HAP-1 (cell line): Measurements from ENCODE around the gene BBS12.

Experiments used
- DNase-seq, 2 experiments: peaks; one replicate each; pipeline ENCODE4 v3.0.0-alpha.2; 2016 to 2020; ENCODE audit warnings: low spot score in 2 of 2
- H3K27me3 ChIP-seq: fragments of 250-450 bp; sonication (Bioruptor Pico); 2 replicates; pipeline ENCODE4 v1.5.1; 2020; ENCODE audit warnings: low read depth, mild to moderate bottlenecking, moderate library complexity
- H3K36me3 ChIP-seq: fragments of 250-450 bp; sonication (Bioruptor Pico); replicated peaks from 2 replicates; pipeline ENCODE4 v1.5.1; 2020; ENCODE audit warnings: mild to moderate bottlenecking
- H3K4me1 ChIP-seq: fragments of 250-450 bp; sonication (Bioruptor Pico); 2 replicates; pipeline ENCODE4 v1.5.1; 2020; ENCODE audit warnings: mild to moderate bottlenecking
- H3K4me3 ChIP-seq: fragments of 250-450 bp; sonication (Bioruptor Pico); 2 replicates; pipeline ENCODE4 v1.5.1; 2020; ENCODE audit warnings: mild to moderate bottlenecking, moderate library complexity
- H3K9me3 ChIP-seq: fragments of 250-450 bp; sonication (Bioruptor Pico); 2 replicates; pipeline ENCODE4 v1.5.1; 2020; ENCODE audit warnings: mild to moderate bottlenecking, moderate library complexity
- in situ Hi-C: fragments of 300-500 bp; cut with MboI; formaldehyde crosslinking; loops from 3 replicates; pipeline ENCODE4 v1.14.3; 2020; ENCODE audit warnings: low sequenced_read_pairs, inconsistent platforms, mixed read lengths

BBS12 gene

DNA sequence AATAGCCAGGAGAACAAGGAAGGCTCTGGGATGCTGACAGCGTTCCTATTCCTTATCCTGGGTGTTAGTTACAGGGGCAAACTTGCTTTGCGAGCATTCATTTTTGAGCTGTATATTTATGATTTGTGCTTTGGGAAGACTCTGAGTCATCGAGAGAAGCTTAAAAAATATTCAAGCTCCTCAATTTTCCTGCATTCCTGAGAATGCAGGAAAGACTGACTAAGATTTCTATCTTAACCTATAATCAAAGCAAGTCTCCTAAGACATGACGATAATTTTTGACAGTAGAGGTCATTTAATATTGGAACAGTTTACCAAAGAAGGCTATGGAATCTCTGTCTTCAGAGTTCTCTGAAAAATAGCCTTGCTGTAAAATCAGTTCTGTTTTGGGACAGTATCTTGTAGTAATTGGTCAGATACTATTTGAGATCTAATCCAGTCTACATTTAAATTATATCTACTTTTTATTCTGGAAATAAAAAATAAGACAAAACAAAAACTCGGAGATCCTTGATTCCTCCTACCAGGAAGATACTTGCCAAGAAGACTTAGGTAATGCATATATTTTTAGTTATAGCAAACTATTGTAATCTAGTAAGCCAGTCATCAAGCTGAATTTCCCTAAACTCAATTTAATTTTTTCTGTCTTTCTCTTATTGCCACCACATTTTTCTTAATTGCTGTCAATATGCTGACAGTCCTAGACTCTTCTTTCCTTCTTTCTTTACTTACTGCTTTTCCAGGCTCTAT, 31.7 kb downstream of the BBS12 start:
- DNase-seq = no peak
- Histone ChIP-seq H3K4me1 (peaks cover 48% of the 10 kb centered on the region), H3K4me3 (no peak overlapping the region), H3K36me3 (no peaks in the 10 kb centered on the region), H3K27me3 (no peaks in the 10 kb centered on the region), H3K9me3 (no peaks in the 10 kb centered on the region)
- in situ Hi-C loops = loop anchor here (10.0 kb wide), 1 partner anchor 141 kb away; no protein-coding TSS in a partner anchor

DNA sequence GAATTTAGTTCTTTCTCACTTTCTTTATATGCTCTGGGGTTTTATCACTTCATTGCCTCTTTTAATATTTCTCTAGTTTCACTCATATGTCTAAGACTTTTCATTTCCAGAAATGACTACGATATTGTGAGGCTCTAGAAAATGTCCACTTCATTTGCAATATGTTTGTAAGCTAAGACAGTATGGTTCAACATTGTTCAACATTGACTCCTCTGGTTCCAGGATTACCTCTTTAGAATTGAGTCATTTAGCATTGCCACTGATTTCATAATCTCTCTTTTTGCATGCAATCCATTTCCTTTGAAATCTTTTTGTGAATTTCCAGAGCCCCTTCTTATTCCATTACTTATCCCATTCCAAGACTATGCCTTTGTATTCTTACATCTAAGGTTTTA, 32.3 kb downstream of the BBS12 start:
- DNase-seq = peak in 1 of 2 experiments; percentile 94
- no peak overlapping the region for H3K4me3 ChIP-seq

DNA sequence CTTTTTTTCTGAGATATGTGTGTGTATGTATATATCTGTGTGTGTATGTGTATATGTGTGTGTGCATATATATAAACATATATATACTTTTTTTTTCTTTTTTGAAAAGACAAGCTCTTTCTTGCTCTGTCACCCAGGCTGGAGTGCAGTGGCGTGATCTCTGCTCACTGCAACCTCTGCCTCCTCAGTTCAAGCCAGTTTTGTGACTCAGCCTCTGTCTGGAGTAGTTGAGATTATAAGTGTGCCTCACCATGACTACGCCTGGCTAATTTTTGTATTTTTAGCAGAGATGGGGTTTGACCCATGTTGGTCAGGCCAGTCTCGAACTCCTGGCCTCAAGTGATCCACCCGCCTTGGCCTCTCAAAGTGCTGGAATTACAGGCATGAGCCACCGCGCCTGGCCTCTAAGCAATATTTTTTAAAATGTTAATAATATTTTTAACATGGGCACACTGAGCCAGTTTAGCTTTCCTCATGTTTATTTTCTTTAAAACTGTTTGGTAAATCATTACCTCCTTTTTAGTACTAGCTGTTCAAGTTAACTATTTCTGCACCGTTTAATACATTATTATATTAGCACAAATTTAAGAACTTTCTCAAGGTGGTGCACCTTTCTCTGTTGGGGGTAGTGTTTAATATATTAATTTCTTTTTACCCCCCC, 33.3 kb downstream of the BBS12 start:
- no peak for DNase-seq
- in situ Hi-C loops = loop anchor here (10.0 kb wide), 1 partner anchor 139 kb away; no protein-coding TSS in a partner anchor
- no peaks in the 10 kb centered on the region for H3K27me3 ChIP-seq

More for the DNA sequence above, 32.3 kb downstream of the BBS12 start:
- in situ Hi-C loops = loop anchor here (10.0 kb wide), 1 partner anchor 140 kb away; no protein-coding TSS in a partner anchor
- H3K4me1 ChIP-seq = peaks cover 43% of the 10 kb centered on the region
- no peaks in the 10 kb centered on the region for H3K36me3 ChIP-seq
- no peaks in the 10 kb centered on the region for H3K9me3 ChIP-seq
- H3K27me3 ChIP-seq = no peaks in the 10 kb centered on the region

DNA sequence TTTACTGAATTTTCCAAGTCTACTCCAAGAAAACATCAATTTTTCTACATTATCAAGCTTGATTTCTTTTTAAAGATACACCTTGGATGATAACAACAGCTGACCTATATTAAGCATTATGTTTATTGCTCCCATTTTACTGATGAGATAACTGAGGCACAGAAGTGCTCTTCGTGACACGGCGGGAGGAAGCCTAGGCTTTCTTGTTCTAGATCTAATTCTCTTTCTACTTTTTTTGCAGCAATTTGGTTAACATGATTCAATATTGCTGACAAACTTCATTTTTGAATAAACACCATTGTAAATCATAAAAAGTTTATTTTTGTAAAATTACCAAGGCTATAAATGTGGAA, 33.8 kb downstream of the BBS12 start:
- Histone ChIP-seq H3K36me3 (no peaks in the 10 kb centered on the region), H3K9me3 (no peaks in the 10 kb centered on the region), H3K4me3 (no peak overlapping the region), H3K27me3 (no peaks in the 10 kb centered on the region), H3K4me1 (peaks cover 39% of the 10 kb centered on the region)
- DNase-seq = no peak
- in situ Hi-C loops = loop anchor here (10.0 kb wide), 1 partner anchor 138 kb away; no protein-coding TSS in a partner anchor

More for the DNA sequence above, 33.3 kb downstream of the BBS12 start:
- no peaks in the 10 kb centered on the region for H3K36me3 ChIP-seq
- peaks cover 39% of the 10 kb centered on the region for H3K4me1 ChIP-seq
- no peak overlapping the region for H3K4me3 ChIP-seq
- H3K9me3 ChIP-seq = no peaks in the 10 kb centered on the region

DNA sequence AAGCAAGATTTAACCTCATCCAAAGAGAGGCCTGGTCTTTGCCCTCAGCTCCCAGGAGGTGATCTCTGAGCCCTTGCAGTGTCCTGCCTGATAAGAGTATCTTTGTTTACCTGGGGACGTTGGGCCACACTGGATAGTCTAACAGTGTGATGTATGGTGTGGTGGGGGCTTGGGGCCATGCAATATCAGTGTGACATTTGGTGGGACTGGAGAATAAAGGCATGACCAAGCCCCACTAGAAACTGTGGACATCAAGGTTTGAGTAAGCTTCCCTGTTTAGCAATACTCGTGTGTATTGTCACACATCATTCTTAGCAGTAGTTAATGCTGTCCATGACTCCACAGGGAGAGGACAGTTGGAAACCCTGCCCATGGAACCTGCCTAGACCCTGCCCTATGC, 34.4 kb downstream of the BBS12 start:
- DNase-seq = no peak
- no peaks in the 10 kb centered on the region for H3K36me3 ChIP-seq
- H3K4me3 ChIP-seq = no peak overlapping the region
- H3K27me3 ChIP-seq = no peaks in the 10 kb centered on the region
- in situ Hi-C loops = loop anchor here (10.0 kb wide), 1 partner anchor 138 kb away; no protein-coding TSS in a partner anchor
- H3K4me1 ChIP-seq = peaks cover 39% of the 10 kb centered on the region
- H3K9me3 ChIP-seq = no peaks in the 10 kb centered on the region

DNA sequence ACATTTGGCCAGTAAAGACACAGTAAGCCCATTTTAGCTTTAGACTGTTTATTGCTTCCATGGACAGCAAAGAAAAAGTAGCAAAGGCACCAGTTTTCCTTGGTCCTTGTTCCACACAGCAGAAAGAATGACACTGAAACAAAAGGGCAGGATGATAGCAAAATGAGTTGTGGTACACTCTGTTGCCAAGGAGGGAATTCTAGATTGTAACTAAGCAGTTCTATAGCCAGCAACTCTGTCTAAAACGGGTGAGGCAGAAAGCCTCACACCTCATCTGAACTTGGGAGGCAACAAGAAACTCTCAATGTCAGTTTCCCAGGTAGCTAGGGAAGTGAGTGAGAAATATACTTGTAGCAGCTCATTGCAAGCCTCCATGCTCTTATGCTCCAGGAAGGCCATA, 39.2 kb downstream of the BBS12 start:
- in situ Hi-C loops = no loop called here
- no peaks in the 10 kb centered on the region for H3K9me3 ChIP-seq

DNA sequence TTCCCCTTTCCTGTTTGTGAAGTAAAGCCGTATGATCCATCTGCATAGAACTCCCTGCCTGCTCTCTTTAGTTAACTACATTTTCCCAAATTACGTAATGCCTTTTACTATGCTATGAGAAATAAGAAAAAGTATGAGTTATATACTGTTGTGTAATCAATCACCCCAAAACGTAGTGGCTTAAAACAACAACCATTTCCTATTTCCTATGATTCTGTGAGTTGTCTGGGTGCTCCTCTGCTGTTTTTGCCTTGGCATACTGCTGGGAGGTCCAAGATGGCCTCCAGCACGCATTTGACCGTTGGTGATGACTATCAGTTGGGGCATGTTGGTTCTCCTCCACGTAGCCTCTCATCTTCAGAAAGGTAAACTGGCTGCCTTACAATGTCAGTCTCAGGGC, 39.8 kb downstream of the BBS12 start:
- H3K4me1 ChIP-seq = peaks cover 24% of the 10 kb centered on the region
- H3K9me3 ChIP-seq = no peaks in the 10 kb centered on the region
- H3K4me3 ChIP-seq = no peak overlapping the region
- DNase-seq = no peak
- in situ Hi-C loops = no loop called here
- H3K36me3 ChIP-seq = no peaks in the 10 kb centered on the region
- no peaks in the 10 kb centered on the region for H3K27me3 ChIP-seq

More for the DNA sequence above, 39.2 kb downstream of the BBS12 start:
- no peaks in the 10 kb centered on the region for H3K36me3 ChIP-seq
- no peak for DNase-seq
- H3K4me1 ChIP-seq = peaks cover 18% of the 10 kb centered on the region
- no peak overlapping the region for H3K4me3 ChIP-seq
- no peaks in the 10 kb centered on the region for H3K27me3 ChIP-seq

DNA sequence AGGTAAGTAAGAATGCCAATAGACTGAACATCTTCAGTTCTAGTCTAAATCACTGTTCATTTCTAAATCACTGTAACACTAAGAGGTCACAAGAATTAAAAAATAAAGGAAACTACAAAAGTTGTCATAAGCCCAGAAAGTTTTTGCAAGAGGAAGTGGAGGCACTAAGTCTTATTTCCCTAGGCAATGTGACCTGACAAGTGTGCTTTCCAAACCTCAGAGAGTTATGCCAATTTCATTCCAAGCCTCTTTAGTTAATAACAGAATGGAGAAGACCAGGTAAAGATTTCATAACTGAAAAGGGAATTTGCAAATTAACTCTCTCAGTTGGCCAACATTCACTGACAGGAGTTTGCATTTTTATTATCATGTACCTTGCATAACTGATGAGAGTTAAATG, 40.5 kb downstream of the BBS12 start:
- Histone ChIP-seq H3K36me3 (no peaks in the 10 kb centered on the region), H3K9me3 (no peaks in the 10 kb centered on the region), H3K4me3 (no peak overlapping the region), H3K27me3 (no peaks in the 10 kb centered on the region), H3K4me1 (peaks cover 19% of the 10 kb centered on the region)
- in situ Hi-C loops = no loop called here
- no peak for DNase-seq

DNA sequence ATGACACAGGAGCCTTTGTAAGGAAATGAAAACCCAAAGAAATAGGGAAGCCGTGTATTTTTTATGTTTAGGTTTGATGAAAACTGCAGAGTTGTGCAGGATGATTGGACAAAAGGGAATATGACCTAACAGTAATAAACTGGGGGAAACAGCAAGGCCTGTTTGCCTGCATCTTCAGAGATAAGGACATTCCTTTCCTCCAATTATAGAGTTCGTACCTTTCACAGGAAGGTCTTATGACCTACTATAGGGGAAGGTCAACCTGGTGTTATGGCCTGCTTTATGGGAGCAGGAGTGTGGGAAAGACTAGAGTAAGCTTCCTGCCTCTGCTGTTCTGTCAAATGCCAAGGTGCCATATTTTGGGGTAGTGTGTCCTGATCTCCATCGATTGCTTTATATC, 42.5 kb downstream of the BBS12 start:
- in situ Hi-C loops = no loop called here
- H3K36me3 ChIP-seq = no peaks in the 10 kb centered on the region
- no peak overlapping the region for H3K4me3 ChIP-seq
- H3K27me3 ChIP-seq = no peaks in the 10 kb centered on the region
- H3K9me3 ChIP-seq = no peaks in the 10 kb centered on the region
- peaks cover 15% of the 10 kb centered on the region for H3K4me1 ChIP-seq
- DNase-seq = no peak

DNA sequence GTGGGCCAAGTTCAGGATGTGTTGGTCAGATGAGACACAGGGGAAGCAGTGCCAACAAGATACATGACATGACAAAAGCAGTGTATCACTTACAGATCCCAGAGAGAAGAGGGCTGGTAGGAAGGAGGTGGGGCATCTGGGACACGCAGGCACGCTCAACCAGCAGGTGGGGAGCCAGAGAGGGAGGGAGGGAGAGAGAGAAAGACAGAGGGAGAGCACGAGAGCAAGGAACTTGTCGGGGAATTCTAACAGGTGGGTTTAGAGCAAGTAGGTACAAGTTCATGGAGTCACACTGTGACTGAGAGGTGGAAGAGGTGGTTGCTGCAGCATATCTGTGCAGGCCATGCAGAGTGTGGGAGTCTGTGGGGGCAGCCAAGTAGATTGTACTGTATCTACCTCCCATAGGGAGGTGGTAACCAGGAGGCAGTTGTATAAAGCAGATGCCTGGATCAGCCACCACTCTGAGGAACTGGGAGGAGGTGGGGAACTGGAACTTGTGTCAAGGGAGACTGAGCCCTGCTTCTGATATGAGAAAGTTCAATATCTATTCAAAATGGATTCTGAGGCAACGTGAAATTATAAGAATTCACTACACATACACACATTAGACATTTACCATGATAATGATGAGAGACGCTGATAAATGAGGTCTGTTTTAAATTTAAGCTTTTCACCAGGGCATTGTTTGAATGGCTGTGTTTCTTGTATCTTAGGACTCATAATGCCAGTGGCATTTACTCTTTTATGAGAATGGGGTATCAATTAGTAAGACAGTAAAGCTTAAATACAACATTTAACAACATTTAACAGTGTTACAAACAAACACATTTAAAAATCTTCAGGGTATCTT, 43.7 kb downstream of the BBS12 start:
- H3K4me1 ChIP-seq = peaks cover 15% of the 10 kb centered on the region
- H3K27me3 ChIP-seq = no peaks in the 10 kb centered on the region
- H3K9me3 ChIP-seq = no peaks in the 10 kb centered on the region
- no peak overlapping the region for H3K4me3 ChIP-seq
- no peak for DNase-seq
- no peaks in the 10 kb centered on the region for H3K36me3 ChIP-seq
- in situ Hi-C loops = no loop called here

DNA sequence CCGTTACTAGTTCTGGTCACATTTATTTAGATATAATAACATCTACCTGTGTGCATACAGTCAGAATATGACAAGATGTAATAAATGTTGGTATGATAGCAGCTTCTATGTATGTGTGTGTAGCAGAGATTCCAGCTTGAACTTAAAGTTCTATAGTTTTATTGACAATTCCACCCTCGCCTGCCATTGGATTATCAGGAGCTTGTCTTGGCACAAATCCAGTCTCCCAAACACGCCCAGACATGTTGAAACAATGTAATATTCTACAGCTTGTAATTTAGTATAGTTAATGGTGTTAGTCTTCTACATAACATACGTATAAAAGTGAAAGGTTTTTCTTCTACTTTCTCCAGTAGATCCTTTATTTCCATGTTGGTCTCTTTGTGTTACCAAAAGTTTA, 44.4 kb downstream of the BBS12 start:
- no peak overlapping the region for H3K4me3 ChIP-seq
- peaks cover 19% of the 10 kb centered on the region for H3K4me1 ChIP-seq
- no peaks in the 10 kb centered on the region for H3K36me3 ChIP-seq
- peak; percentile 46 to 52 for DNase-seq
- H3K27me3 ChIP-seq = no peaks in the 10 kb centered on the region
- H3K9me3 ChIP-seq = no peaks in the 10 kb centered on the region
- in situ Hi-C loops = no loop called here

DNA sequence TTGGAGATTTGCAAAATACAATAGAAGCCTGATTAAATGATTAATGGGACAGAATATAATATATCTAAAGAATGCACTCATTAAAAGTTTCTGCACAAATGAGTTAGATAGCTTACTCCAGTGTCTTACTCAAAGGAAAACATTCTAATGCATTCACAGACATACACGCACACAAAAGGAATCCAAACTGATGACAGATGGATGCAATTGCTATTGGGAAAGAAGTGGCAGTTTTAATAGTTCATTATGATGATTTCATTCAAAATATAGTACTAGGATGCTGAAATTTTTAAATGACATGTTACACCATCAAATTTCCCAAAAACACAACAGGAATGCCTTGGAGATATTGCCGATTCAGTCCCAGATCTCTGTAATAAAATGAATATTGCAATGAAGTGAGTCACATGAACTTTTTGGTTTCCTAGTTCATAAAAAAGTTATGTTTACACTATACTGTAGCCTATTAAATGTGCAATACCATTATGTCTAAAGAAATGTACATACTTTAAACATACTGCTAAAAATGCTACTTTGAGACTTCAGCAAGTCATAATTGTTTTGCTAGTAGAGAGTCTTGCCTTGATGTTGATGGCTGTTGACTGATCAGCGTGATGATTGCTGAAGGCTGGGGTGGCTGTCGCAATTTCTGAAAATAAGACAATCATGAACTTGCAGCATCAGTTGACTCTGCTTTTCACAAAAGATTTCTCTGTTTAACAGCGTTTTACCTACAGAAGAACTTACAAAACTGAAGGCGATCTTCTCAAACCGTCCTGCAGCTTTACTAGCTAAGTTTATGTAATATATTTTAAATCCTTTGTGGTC, 45.6 kb downstream of the BBS12 start:
- in situ Hi-C loops = no loop called here
- DNase-seq = no peak

DNA sequence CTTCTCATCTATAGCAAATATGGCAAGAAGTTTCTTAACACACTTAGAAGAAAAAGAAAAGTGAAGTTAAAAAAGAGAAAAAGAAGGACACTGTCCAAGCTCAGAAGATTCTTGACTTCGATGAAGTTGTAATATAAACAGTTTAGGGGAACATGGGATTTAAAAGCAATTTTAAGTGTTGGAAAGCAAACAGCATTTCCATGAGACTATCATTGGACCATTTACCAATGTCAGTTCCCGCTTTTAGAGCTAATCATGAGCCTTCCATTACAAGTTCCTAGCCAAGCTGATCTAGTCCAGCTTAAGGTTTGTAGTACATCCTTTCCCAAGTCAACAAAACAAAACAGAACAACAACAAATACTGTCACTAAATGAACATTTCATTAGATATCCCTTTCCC, 49.0 kb downstream of the BBS12 start:
- no peak overlapping the region for H3K4me3 ChIP-seq
- no peak for DNase-seq
- H3K27me3 ChIP-seq = no peaks in the 10 kb centered on the region
- no peaks in the 10 kb centered on the region for H3K9me3 ChIP-seq
- no peaks in the 10 kb centered on the region for H3K36me3 ChIP-seq
- in situ Hi-C loops = no loop called here
- peaks cover 40% of the 10 kb centered on the region for H3K4me1 ChIP-seq

More for the DNA sequence above, 45.6 kb downstream of the BBS12 start:
- no peaks in the 10 kb centered on the region for H3K9me3 ChIP-seq
- H3K4me3 ChIP-seq = no peak overlapping the region
- peaks cover 30% of the 10 kb centered on the region for H3K4me1 ChIP-seq
- H3K36me3 ChIP-seq = no peaks in the 10 kb centered on the region
- no peaks in the 10 kb centered on the region for H3K27me3 ChIP-seq
